Measurements from ENCODE around the gene TRIM44. TPM values are rescaled to one million over a fixed set of nuclear protein-coding genes. Genes with fewer than 3 reads are reported as not detected.

Gene TRIM44
- total and polyA plus RNA-seq, 2 donors (not counting 3 experiments of a cell fraction or from before 2014, with no cell fraction given), result 31.7 to 72.0 TPM

GRCh38 chr11:35748644-35749043 is 86.1 kb downstream of the TRIM44 start:
- peaks cover 22% of the 10 kb centered on the region for H3K4me1 ChIP-seq (ENCODE audit: control insufficient read depth, extremely low read depth, insufficient read depth, low read length)
- no peak for DNase-seq (ENCODE audit: low read depth, low spot score)
- no peak overlapping the region for H3K4me2 ChIP-seq (ENCODE audit: insufficient read depth, low read length)
- FAIRE-seq, result no peak
- no peak overlapping the region for H2AFZ ChIP-seq (ENCODE audit: low read depth, low read length)
- no peak overlapping the region for H3K9ac ChIP-seq (replicated peaks; ENCODE audit: extremely low read depth, insufficient read depth, low read length)
- intact Hi-C loops (cut with micrococcal nuclease) (no loop called here), dilution Hi-C loops (cut with MboI; ENCODE audit: extremely low pct_ligation_motif_present, low sequenced_read_pairs) (no loop called here)
- CTCF ChIA-PET, result interaction anchor here (3.9 kb wide), 1 partner anchor 73 kb away, joined by 17 read pairs; no protein-coding TSS in a partner anchor
- no peaks in the 10 kb centered on the region for H3K9me1 ChIP-seq (replicated peaks; ENCODE audit: control insufficient read depth, extremely low read depth, insufficient read depth, low read length)
- no peaks in the 10 kb centered on the region for H4K20me1 ChIP-seq (replicated peaks; ENCODE audit: control insufficient read depth, extremely low read depth, insufficient read depth, low read length)
- no peaks in the 10 kb centered on the region for H3K27me3 ChIP-seq (ENCODE audit: control insufficient read depth in 2 of 2, insufficient read depth in 2 of 2, low read length in 2 of 2)
- POLR2A ChIA-PET, result no interaction called here
- H3K4me3 ChIP-seq (replicated peaks in 1 of 3; ENCODE audit: insufficient read depth in 1 of 3, low read depth in 1 of 3, low read length in 3 of 3), result no peak overlapping the region
- no peak overlapping the region for H3K27ac ChIP-seq (ENCODE audit: insufficient read depth, low read depth, low read length)
- TF ChIP-seq EZH2 (IDR thresholded peaks at IDR 0.05; ENCODE audit: borderline replicate concordance, low read depth, low read length, severe bottlenecking) (no peak), MYC (IDR thresholded peaks at IDR 0.05; ENCODE audit: low read depth, low read length) (no peak), MAX (IDR thresholded peaks at IDR 0.05; ENCODE audit: insufficient read depth, insufficient read length) (no peak), FOS (IDR thresholded peaks at IDR 0.05; ENCODE audit: borderline replicate concordance, insufficient read depth, low read length) (no peak), POLR2AphosphoS5 (IDR thresholded peaks at IDR 0.05; ENCODE audit: insufficient read depth, low read depth, low read length) (no peak), JUN (IDR thresholded peaks at IDR 0.05; ENCODE audit: borderline replicate concordance, insufficient read depth, insufficient read length, low read depth) (no peak), GATA2 (IDR thresholded peaks at IDR 0.05; ENCODE audit: insufficient read depth, insufficient read length, low read depth, low read length) (no peak), CTCF (IDR thresholded peaks at IDR 0.05; ENCODE audit: extremely low read depth in 1 of 2, insufficient read depth in 1 of 2, low read depth in 1 of 2, low read length in 2 of 2) (no peak), POLR2A (IDR thresholded peaks at IDR 0.05; ENCODE audit: low read depth, low read length) (no peak)
- no TSS peak for BruUV-seq (replicated peaks)
- H3K79me2 ChIP-seq (ENCODE audit: control insufficient read depth, insufficient read depth, low read length), result peaks cover 2% of the 10 kb centered on the region
- no peaks in the 10 kb centered on the region for H3K36me3 ChIP-seq (ENCODE audit: control insufficient read depth in 2 of 2, extremely low read depth in 1 of 2, insufficient read depth in 2 of 2, low read length in 2 of 2)
- no peaks in the 10 kb centered on the region for H3K9me3 ChIP-seq (replicated peaks; ENCODE audit: control insufficient read depth, insufficient read depth, low read length)
